Kidney epithelial cell (primary cell): ENCODE measurements around the gene EML4. TPM values are rescaled to one million over a fixed set of nuclear protein-coding genes. Genes with fewer than 3 reads are reported as not detected.

Experiments used
- DNase-seq: peaks from one replicate; pipeline ENCODE4 v3.0.0-alpha.2; 2010; ENCODE audit warnings: low read depth
- H3K27me3 ChIP-seq: 2 replicates; pipeline ENCODE4 v1.6.0; 2011; ENCODE audit warnings: low read length; ENCODE audit not compliant: control insufficient read depth, insufficient read depth
- H3K36me3 ChIP-seq: 2 replicates; pipeline ENCODE4 v1.5.1; 2011; ENCODE audit warnings: low read length; ENCODE audit not compliant: control insufficient read depth, insufficient read depth
- H3K4me3 ChIP-seq: 2 replicates; pipeline ENCODE4 v1.5.1; 2011; ENCODE audit warnings: low read depth, mild to moderate bottlenecking, control low read depth, low read length
- total RNA-seq: library from RNA; depleted of rRNA; stranded (reverse); fragments of >200 nt; gene quantifications from 2 replicates; pipeline ENCODE4 v1.2.3, GENCODE V29; 2015
- TF ChIP-seq, protein P1 (sequence below): IDR thresholded peaks from 2 replicates; pipeline ENCODE4 v1.5.1; 2011; ENCODE audit warnings: mild to moderate bottlenecking, moderate library complexity, low read length, control low read depth, inconsistent platforms; ENCODE audit not compliant: insufficient read depth, poor library complexity, severe bottlenecking

EML4 gene
- total RNA-seq, 1 donor from 2014 or later = 33.8 TPM

DNA sequence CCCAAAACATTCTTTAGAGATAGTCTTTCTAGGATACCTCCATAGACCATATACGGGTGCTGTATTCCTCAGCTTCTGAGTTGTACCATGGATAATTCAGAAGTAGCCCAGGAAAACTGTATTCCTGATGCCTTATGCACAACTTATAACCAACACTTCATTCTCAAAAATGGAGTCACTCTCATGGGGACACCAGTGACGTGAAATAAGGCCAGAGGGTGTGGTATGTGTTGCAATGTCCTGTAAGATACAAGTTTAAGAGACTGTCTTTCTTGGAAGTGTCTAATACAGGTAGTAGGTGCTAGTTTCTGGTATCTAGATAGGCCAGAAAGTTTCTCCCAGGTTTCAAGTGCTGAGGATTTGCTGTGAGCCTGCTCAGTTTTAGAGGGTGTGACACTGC is 155.8 kb downstream of the EML4 start:
- no peak for DNase-seq
- TF ChIP-seq, protein P1, sequence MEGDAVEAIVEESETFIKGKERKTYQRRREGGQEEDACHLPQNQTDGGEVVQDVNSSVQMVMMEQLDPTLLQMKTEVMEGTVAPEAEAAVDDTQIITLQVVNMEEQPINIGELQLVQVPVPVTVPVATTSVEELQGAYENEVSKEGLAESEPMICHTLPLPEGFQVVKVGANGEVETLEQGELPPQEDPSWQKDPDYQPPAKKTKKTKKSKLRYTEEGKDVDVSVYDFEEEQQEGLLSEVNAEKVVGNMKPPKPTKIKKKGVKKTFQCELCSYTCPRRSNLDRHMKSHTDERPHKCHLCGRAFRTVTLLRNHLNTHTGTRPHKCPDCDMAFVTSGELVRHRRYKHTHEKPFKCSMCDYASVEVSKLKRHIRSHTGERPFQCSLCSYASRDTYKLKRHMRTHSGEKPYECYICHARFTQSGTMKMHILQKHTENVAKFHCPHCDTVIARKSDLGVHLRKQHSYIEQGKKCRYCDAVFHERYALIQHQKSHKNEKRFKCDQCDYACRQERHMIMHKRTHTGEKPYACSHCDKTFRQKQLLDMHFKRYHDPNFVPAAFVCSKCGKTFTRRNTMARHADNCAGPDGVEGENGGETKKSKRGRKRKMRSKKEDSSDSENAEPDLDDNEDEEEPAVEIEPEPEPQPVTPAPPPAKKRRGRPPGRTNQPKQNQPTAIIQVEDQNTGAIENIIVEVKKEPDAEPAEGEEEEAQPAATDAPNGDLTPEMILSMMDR = no peak
- H3K4me3 ChIP-seq = no peak overlapping the region
- H3K27me3 ChIP-seq = no peaks in the 10 kb centered on the region
- H3K36me3 ChIP-seq = peaks cover under 1% of the 10 kb centered on the region

DNA sequence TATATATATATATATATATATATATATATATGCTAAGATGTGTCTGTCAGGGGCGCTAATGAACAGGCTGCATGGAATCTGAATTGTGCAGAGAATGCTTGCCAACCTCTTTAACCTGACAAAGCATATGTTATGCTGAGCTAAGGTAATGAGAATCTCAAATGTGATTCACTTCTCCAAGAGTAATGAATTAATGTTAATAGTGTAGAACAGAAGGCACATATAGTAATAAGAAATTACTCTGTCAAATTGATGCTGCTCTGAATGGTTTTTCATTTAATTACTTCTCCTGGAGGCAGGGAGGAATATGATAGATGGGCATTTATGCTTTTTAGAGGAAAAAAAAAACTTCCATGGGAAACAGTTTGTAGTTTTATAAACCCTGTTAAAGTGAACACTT is 156.5 kb downstream of the EML4 start:
- no peak for DNase-seq
- no peaks in the 10 kb centered on the region for H3K27me3 ChIP-seq
- H3K4me3 ChIP-seq = no peak overlapping the region
- TF ChIP-seq, protein P1 = no peak
- H3K36me3 ChIP-seq = no peaks in the 10 kb centered on the region

DNA sequence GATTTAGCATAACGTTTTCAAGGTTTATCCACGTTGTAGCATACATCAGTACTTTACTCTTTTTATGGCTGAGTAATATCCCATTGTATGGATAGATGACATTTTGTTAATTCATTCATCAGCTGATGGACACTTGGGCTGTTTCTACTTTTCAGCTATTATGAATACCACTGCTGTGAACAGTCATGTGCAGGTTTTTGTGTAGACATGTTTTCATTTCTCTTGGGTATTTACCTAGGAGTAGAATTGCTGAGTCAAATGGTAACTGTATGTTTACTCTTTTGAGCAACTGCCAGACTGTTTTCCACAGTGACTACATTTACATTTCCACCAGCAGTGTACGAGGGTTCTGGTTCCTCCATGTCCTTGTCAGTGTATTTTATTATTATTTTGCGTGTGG is 158.0 kb downstream of the EML4 start:
- no peak for DNase-seq
- TF ChIP-seq, protein P1 = no peak

DNA sequence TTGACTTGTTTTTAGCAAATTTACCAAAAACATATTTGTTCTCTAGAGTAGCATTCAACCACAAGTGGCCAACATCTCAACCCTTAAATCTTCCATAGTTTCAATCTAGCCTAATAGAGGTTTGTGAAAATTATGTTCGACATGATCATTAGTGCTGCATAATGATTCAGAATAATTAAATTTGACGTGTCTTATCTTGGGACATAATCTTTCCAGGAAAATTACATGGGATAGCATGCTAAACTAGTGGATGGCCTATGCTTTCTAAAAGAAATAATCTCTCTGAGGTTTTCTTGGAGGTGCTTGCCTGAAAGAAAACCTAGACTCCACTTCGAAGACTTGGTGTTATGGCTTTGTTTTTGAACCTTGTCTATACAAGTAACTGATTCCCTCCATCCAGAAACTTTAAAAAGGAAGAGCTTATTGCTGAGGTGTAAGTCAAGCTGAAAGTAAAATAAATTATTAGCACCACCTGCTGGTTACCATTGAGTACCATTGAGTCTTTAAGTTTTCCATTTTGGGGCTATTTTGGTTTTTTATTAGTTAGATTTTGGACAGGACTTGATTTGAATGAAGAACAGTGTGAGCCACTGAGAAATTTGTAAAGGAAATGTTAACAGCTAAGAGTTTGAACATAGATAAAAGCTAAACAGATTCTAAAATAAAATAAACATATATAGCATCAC is 159.1 kb downstream of the EML4 start:
- H3K27me3 ChIP-seq = no peaks in the 10 kb centered on the region
- H3K36me3 ChIP-seq = no peaks in the 10 kb centered on the region
- no peak overlapping the region for H3K4me3 ChIP-seq
- TF ChIP-seq, protein P1 = peak; percentile 40
- no peak for DNase-seq

More for the DNA sequence above, 158.0 kb downstream of the EML4 start:
- Histone ChIP-seq H3K27me3 (no peaks in the 10 kb centered on the region), H3K36me3 (no peaks in the 10 kb centered on the region), H3K4me3 (no peak overlapping the region)

DNA sequence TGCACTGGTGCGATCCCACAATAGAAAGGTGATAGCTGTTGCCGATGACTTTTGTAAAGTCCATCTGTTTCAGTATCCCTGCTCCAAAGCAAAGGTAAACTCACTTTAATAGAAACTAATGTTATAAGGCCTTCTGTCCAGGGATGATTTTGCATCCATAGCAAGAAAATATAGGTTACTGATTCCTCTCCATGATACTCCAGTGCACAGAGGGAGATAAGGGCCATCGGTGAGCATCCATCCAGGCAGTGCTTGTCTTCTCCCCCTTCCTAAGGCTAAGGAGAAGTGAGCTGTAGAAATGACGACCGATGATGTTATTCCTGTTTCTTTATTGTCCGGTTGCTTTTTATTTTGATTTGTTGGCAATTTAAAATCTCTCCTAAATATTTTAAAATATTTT is 159.8 kb downstream of the EML4 start:
- DNase-seq = no peak
- H3K36me3 ChIP-seq = no peaks in the 10 kb centered on the region
- H3K27me3 ChIP-seq = no peaks in the 10 kb centered on the region
- no peak overlapping the region for H3K4me3 ChIP-seq
- TF ChIP-seq, protein P1 = no peak

DNA sequence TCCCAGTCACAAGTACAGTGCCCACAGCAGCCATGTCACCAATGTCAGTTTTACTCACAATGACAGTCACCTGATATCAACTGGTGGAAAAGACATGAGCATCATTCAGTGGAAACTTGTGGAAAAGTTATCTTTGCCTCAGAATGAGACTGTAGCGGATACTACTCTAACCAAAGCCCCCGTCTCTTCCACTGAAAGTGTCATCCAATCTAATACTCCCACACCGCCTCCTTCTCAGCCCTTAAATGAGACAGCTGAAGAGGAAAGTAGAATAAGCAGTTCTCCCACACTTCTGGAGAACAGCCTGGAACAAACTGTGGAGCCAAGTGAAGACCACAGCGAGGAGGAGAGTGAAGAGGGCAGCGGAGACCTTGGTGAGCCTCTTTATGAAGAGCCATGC is 160.6 kb downstream of the EML4 start:
- Histone ChIP-seq H3K36me3 (no peaks in the 10 kb centered on the region), H3K27me3 (no peaks in the 10 kb centered on the region), H3K4me3 (no peak overlapping the region)
- TF ChIP-seq, protein P1 = no peak
- no peak for DNase-seq
